IPS-18c (cell line): ENCODE data around the gene CLIP2.
"Not testable (repeated sequence)": the region's sequence is repeated elsewhere in the genome, so short reads cannot be mapped to it uniquely, and the experiment has no call there.

ENCODE experiments used
- H3K4me3 ChIP-seq: 2 replicates; pipeline ENCODE4 v1.7.0; 2013; ENCODE audit warnings: low read depth, mild to moderate bottlenecking, low read length, moderate library complexity; ENCODE audit not compliant: insufficient read depth
- H3K9me3 ChIP-seq: one replicate; pipeline ENCODE4 v1.6.1; 2013; ENCODE audit warnings: mild to moderate bottlenecking, low read length, moderate library complexity; ENCODE audit not compliant: control insufficient read depth, insufficient read depth

The CLIP2 gene

GRCh38 chr7:74372511-74373111 is 83.4 kb downstream of the CLIP2 start:
- H3K9me3 ChIP-seq, result no peaks in the 10 kb centered on the region
- peak overlapping the region; percentile 36 for H3K4me3 ChIP-seq

GRCh38 chr7:74373536-74373935 is 84.3 kb downstream of the CLIP2 start:
- no peak overlapping the region for H3K4me3 ChIP-seq
- no peaks in the 10 kb centered on the region for H3K9me3 ChIP-seq

- Histone ChIP-seq H3K9me3 (no peaks in the 10 kb centered on the region), H3K4me3 (no peak overlapping the region)
Measured at GRCh38 chr7:74375726-74376220, 86.6 kb downstream of the CLIP2 start.

GRCh38 chr7:74376256-74377036 is 87.2 kb downstream of the CLIP2 start:
- Histone ChIP-seq H3K4me3 (no peak overlapping the region), H3K9me3 (no peaks in the 10 kb centered on the region)

GRCh38 chr7:74379938-74380337 is 90.7 kb downstream of the CLIP2 start:
- H3K4me3 ChIP-seq, result no peak overlapping the region
- no peaks in the 10 kb centered on the region for H3K9me3 ChIP-seq

GRCh38 chr7:74380720-74381119 is 91.5 kb downstream of the CLIP2 start:
- no peaks in the 10 kb centered on the region for H3K9me3 ChIP-seq
- no peak overlapping the region for H3K4me3 ChIP-seq

- not testable (repeated sequence) for H3K9me3 ChIP-seq, H3K4me3 ChIP-seq
Measured at GRCh38 chr7:74384086-74384485, 94.9 kb downstream of the CLIP2 start.

GRCh38 chr7:74384854-74385253 is 95.6 kb downstream of the CLIP2 start:
- not testable (repeated sequence) for H3K9me3 ChIP-seq

GRCh38 chr7:74387606-74388005 is 98.4 kb downstream of the CLIP2 start:
- no peaks in the 10 kb centered on the region for H3K9me3 ChIP-seq
- no peak overlapping the region for H3K4me3 ChIP-seq

More at GRCh38 chr7:74384854-74385253, 95.6 kb downstream of the CLIP2 start:
- H3K4me3 ChIP-seq, result not testable (repeated sequence)

GRCh38 chr7:74388880-74389415 is 99.7 kb downstream of the CLIP2 start:
- H3K9me3 ChIP-seq, result no peaks in the 10 kb centered on the region
- no peak overlapping the region for H3K4me3 ChIP-seq

GRCh38 chr7:74393722-74394121 is 104.5 kb downstream of the CLIP2 start:
- not testable (repeated sequence) for H3K9me3 ChIP-seq, H3K4me3 ChIP-seq

GRCh38 chr7:74394601-74395000 is 105.4 kb downstream of the CLIP2 start:
- not testable (repeated sequence) for H3K4me3 ChIP-seq, H3K9me3 ChIP-seq

GRCh38 chr7:74395745-74396311 is 106.6 kb downstream of the CLIP2 start:
- H3K4me3 ChIP-seq, result no peak overlapping the region
- no peaks in the 10 kb centered on the region for H3K9me3 ChIP-seq

- H3K9me3 ChIP-seq, result no peaks in the 10 kb centered on the region
- no peak overlapping the region for H3K4me3 ChIP-seq
Measured at GRCh38 chr7:74396993-74397392, 107.8 kb downstream of the CLIP2 start.

- H3K9me3 ChIP-seq, result no peaks in the 10 kb centered on the region
Measured at GRCh38 chr7:74398426-74398825, 109.2 kb downstream of the CLIP2 start.

GRCh38 chr7:74399006-74399405 is 109.8 kb downstream of the CLIP2 start:
- Histone ChIP-seq H3K9me3 (no peaks in the 10 kb centered on the region), H3K4me3 (no peak overlapping the region)

More at GRCh38 chr7:74398426-74398825, 109.2 kb downstream of the CLIP2 start:
- no peak overlapping the region for H3K4me3 ChIP-seq

GRCh38 chr7:74400420-74401136 is 111.4 kb downstream of the CLIP2 start:
- H3K4me3 ChIP-seq, result no peak overlapping the region
- H3K9me3 ChIP-seq, result no peaks in the 10 kb centered on the region
